ENCODE measurements around the gene NOP16.

DNA sequence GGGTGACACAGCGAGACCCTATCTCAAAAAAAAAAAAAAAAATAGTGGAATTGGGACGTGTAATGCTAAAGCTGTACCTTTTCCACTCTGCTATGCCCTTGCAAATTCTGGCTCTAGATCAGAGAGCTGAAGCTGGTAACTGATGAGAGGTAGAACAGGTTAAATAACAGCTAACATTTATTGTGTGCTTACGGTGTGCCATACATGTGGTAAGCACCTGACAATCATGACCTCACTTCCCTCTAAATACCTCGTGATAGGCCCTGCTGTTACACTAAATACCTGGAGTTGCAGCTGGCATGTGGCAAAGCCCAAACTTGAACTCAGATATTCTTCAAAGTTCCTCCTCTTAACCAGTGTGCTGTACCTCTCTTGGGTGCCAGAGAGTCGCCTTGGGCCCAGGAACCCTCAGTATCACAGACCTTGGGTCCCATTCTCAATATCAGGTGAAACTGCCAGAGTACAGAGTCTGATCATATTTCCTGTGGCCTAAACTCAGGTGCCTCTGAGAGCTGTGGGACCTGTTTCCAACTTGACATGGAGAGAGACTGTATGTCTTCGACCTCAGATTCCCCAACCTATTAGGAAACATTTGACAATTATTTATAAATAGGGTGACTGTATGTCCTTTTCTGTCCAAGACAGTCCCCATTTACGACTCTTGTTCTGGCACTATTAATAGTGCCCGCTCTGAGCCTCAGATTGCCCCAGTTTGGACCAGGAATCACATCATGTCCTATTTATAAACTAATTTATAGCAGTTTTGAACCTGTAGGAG, 18.3 kb downstream of the NOP16 start:
- TF ChIP-seq EZH2phosphoT487 (IDR thresholded peaks at IDR 0.05; ENCODE audit: insufficient read depth, low read depth): no peak
- no peak for TF ChIP-seq EZH2 (IDR thresholded peaks at IDR 0.05; ENCODE audit: insufficient read depth, poor library complexity, severe bottlenecking)

Data from GM23248 (cell line).